SJCRH30 (cell line): ENCODE results near the gene DCAF10. TPM values are rescaled to one million over a fixed set of nuclear protein-coding genes. Genes with fewer than 3 reads are reported as not detected.
"Not testable (repeated sequence)": the region's sequence is repeated elsewhere in the genome, so short reads cannot be mapped to it uniquely, and the experiment has no call there.

Experiments used
- DNase-seq, 2 experiments: peaks; one replicate each; pipeline ENCODE4 v3.0.0-alpha.2; 2015 to 2020
- H3K27ac ChIP-seq: fragments of 250-450 bp; sonication (Bioruptor Pico); 2 replicates; pipeline ENCODE4 v1.5.1; 2020; ENCODE audit warnings: mild to moderate bottlenecking, moderate library complexity
- H3K27me3 ChIP-seq: fragments of 250-450 bp; sonication (Bioruptor Pico); 2 replicates; pipeline ENCODE4 v1.5.1; 2020; ENCODE audit warnings: mild to moderate bottlenecking, moderate library complexity
- H3K36me3 ChIP-seq: fragments of 250-450 bp; sonication (Bioruptor Pico); 2 replicates; pipeline ENCODE4 v1.5.1; 2020; ENCODE audit warnings: mild to moderate bottlenecking, moderate library complexity
- H3K4me1 ChIP-seq: fragments of 250-450 bp; sonication (Bioruptor Pico); 2 replicates; pipeline ENCODE4 v1.5.1; 2020; ENCODE audit warnings: mild to moderate bottlenecking, moderate library complexity
- H3K4me3 ChIP-seq: fragments of 250-450 bp; sonication (Bioruptor Pico); 2 replicates; pipeline ENCODE4 v1.5.1; 2020; ENCODE audit warnings: mild to moderate bottlenecking, moderate library complexity
- H3K9me3 ChIP-seq: fragments of 250-450 bp; sonication (Bioruptor Pico); replicated peaks from 2 replicates; pipeline ENCODE4 v1.5.1; 2020; ENCODE audit warnings: mild to moderate bottlenecking, moderate library complexity
- total RNA-seq: library from RNA; depleted of rRNA; stranded (reverse); fragments of >200 nt; shearing (Covaris generic); gene quantifications from 2 replicates; pipeline ENCODE4 v1.2.3, GENCODE V29; 2014

DCAF10 gene
- total RNA-seq, 1 experiment from 2014 or later: 15.7 TPM

GRCh38 chr9:37776328-37776727 is 24.3 kb upstream of the DCAF10 start:
- no peak for DNase-seq
- Histone ChIP-seq H3K36me3 (peaks cover 30% of the 10 kb centered on the region), H3K27ac (no peak overlapping the region), H3K4me1 (no peaks in the 10 kb centered on the region), H3K27me3 (no peaks in the 10 kb centered on the region), H3K9me3 (no peaks in the 10 kb centered on the region), H3K4me3 (no peak overlapping the region)

DNA sequence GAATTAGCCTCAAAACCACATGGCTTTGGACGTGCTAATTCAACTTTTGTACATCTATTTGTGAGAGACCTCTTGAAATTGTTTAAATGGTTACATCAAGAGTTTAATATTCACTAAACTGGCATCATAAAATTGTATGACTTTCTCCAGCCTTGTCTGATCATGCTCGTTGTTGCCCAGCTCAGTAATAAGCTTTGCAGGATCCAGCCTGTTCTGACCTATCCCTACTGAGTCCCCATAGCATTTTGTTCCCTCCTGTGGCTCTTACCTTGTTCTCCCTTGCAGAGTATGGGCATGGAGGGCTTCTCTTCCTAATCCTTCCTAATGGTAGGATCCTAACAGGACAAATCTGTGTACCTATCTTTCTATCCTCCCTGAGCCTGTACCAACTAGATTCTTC is 22.1 kb upstream of the DCAF10 start:
- Histone ChIP-seq H3K36me3 (peaks cover 47% of the 10 kb centered on the region), H3K4me3 (no peak overlapping the region), H3K4me1 (peaks cover 3% of the 10 kb centered on the region; the same call in 1 of the 2 replicates), H3K9me3 (no peaks in the 10 kb centered on the region), H3K27me3 (no peaks in the 10 kb centered on the region), H3K27ac (no peak overlapping the region)
- no peak for DNase-seq

DNA sequence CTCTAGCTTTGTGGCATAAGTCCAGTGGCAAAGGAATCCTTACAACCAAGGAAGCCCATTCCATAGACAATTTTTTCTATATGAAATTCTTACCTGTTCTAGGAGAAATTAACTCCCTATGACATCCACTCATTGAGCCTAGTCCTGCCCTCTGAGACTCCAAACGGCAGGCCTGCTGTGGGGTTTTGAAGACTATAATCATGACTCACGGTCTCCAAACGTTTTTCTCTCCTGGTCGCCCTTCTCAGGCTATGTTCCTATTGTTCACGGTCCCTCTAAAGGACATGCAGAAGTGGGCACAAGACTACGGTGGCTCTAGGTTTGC is 16.3 kb upstream of the DCAF10 start:
- Histone ChIP-seq H3K36me3 (peaks cover 37% of the 10 kb centered on the region), H3K9me3 (no peaks in the 10 kb centered on the region), H3K4me1 (peaks cover 12% of the 10 kb centered on the region), H3K27me3 (no peaks in the 10 kb centered on the region), H3K4me3 (peak overlapping the region; percentile 77), H3K27ac (peak overlapping the region; percentile 53)
- DNase-seq: no peak

- H3K4me3 ChIP-seq: peak within 1 kb of the TSS; percentile 77
- no peaks in the 10 kb centered on the region for H3K27me3 ChIP-seq
- peak within 1 kb of the TSS; percentile 53 for H3K27ac ChIP-seq
- peaks cover 33% of the 10 kb centered on the region for H3K36me3 ChIP-seq
- H3K4me1 ChIP-seq: peaks cover 12% of the 10 kb centered on the region
- H3K9me3 ChIP-seq: no peaks in the 10 kb centered on the region
- DNase-seq: peak; percentile 91 to 93
Observed at GRCh38 chr9:37784616-37785483, 15.7 kb upstream of the DCAF10 start, which contains the start of gene EXOSC3. Gene EXOSC3 (minus strand): TSS chr9:37785064. CDS start chr9:37785044, 20 bp downstream.

GRCh38 chr9:37787059-37787458 is 13.5 kb upstream of the DCAF10 start:
- no peaks in the 10 kb centered on the region for H3K27me3 ChIP-seq
- H3K4me1 ChIP-seq: peaks cover 12% of the 10 kb centered on the region
- H3K4me3 ChIP-seq: no peak overlapping the region
- no peaks in the 10 kb centered on the region for H3K9me3 ChIP-seq
- no peak overlapping the region for H3K27ac ChIP-seq
- no peak for DNase-seq
- peaks cover 16% of the 10 kb centered on the region for H3K36me3 ChIP-seq

- Histone ChIP-seq H3K9me3 (no peaks in the 10 kb centered on the region), H3K27ac (no peak overlapping the region), H3K27me3 (no peaks in the 10 kb centered on the region), H3K36me3 (peaks cover 5% of the 10 kb centered on the region), H3K4me3 (no peak overlapping the region), H3K4me1 (peaks cover 11% of the 10 kb centered on the region)
- no peak for DNase-seq
Observed at GRCh38 chr9:37788332-37788731, 12.3 kb upstream of the DCAF10 start.

- DNase-seq: no peak
- Histone ChIP-seq H3K4me3 (no peak overlapping the region), H3K27me3 (no peaks in the 10 kb centered on the region)
Observed at GRCh38 chr9:37790096-37790495, 10.5 kb upstream of the DCAF10 start.

GRCh38 chr9:37792122-37792521 is 8.5 kb upstream of the DCAF10 start:
- no peak for DNase-seq
- Histone ChIP-seq H3K4me3 (no peak overlapping the region), H3K27ac (no peak overlapping the region), H3K36me3 (no peaks in the 10 kb centered on the region), H3K4me1 (no peaks in the 10 kb centered on the region), H3K9me3 (no peaks in the 10 kb centered on the region), H3K27me3 (no peaks in the 10 kb centered on the region)

More at GRCh38 chr9:37790096-37790495, 10.5 kb upstream of the DCAF10 start:
- Histone ChIP-seq H3K36me3 (no peaks in the 10 kb centered on the region), H3K9me3 (no peaks in the 10 kb centered on the region), H3K4me1 (peaks cover 3% of the 10 kb centered on the region; the same call in 1 of the 2 replicates), H3K27ac (no peak overlapping the region)

- H3K4me3 ChIP-seq: no peak overlapping the region
- H3K9me3 ChIP-seq: no peaks in the 10 kb centered on the region
- peaks cover 3% of the 10 kb centered on the region; the same call in 1 of the 2 replicates for H3K4me1 ChIP-seq
- no peak overlapping the region for H3K27ac ChIP-seq
- no peaks in the 10 kb centered on the region for H3K36me3 ChIP-seq
- no peaks in the 10 kb centered on the region for H3K27me3 ChIP-seq
- DNase-seq: no peak
Observed at GRCh38 chr9:37796232-37796631, 4.4 kb upstream of the DCAF10 start.

GRCh38 chr9:37798677-37799076 is 1.9 kb upstream of the DCAF10 start:
- H3K27me3 ChIP-seq: no peaks in the 10 kb centered on the region
- no peak for DNase-seq
- peaks cover 7% of the 10 kb centered on the region; the same call in 1 of the 2 replicates for H3K4me1 ChIP-seq
- no peak overlapping the region for H3K4me3 ChIP-seq
- no peaks in the 10 kb centered on the region for H3K9me3 ChIP-seq
- H3K27ac ChIP-seq: no peak overlapping the region
- peaks cover 2% of the 10 kb centered on the region for H3K36me3 ChIP-seq

- H3K9me3 ChIP-seq: no peaks in the 10 kb centered on the region
- H3K27ac ChIP-seq: peak overlapping the region; percentile 78
- H3K27me3 ChIP-seq: no peaks in the 10 kb centered on the region
- peak; percentile 32 to 43 for DNase-seq
- H3K4me1 ChIP-seq: peaks cover 7% of the 10 kb centered on the region; the same call in 1 of the 2 replicates
- H3K36me3 ChIP-seq: peaks cover 5% of the 10 kb centered on the region
- peak overlapping the region; percentile 97 for H3K4me3 ChIP-seq
Observed at GRCh38 chr9:37801287-37801850, 772 bp downstream of the DCAF10 start.

- H3K4me1 ChIP-seq: peaks cover 7% of the 10 kb centered on the region; the same call in 1 of the 2 replicates
- peaks cover 5% of the 10 kb centered on the region for H3K36me3 ChIP-seq
- H3K27ac ChIP-seq: no peak overlapping the region; the same call in 1 of the 2 replicates
- DNase-seq: peak in 1 of 2 experiments; percentile 9
- peak overlapping the region; percentile 97 for H3K4me3 ChIP-seq
- H3K27me3 ChIP-seq: no peaks in the 10 kb centered on the region
- no peaks in the 10 kb centered on the region for H3K9me3 ChIP-seq
Observed at GRCh38 chr9:37801959-37802711, 1.5 kb downstream of the DCAF10 start.

DNA sequence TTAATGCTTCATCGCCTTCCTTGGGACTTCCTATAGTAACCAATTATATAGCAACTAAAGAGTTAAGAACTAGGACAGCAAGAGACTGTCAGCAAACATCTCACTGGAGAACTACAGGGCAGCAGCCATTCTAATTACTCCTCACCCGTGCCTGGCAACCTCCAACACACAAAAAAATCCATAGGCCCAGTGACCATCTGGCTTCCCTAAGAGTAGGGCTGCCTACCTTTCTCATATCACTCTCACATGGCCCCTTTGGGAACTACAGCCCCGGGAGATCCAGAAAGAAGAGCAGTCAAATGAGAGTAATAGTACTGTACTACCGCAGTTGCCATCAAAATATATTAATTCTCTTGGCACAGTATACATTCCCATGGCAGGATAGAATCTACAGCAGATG is 5.7 kb downstream of the DCAF10 start:
- Histone ChIP-seq H3K9me3 (no peaks in the 10 kb centered on the region), H3K27ac (no peak overlapping the region), H3K36me3 (peaks cover 7% of the 10 kb centered on the region), H3K27me3 (no peaks in the 10 kb centered on the region), H3K4me3 (no peak overlapping the region), H3K4me1 (peaks cover 4% of the 10 kb centered on the region; the same call in 1 of the 2 replicates)
- DNase-seq: no peak

DNA sequence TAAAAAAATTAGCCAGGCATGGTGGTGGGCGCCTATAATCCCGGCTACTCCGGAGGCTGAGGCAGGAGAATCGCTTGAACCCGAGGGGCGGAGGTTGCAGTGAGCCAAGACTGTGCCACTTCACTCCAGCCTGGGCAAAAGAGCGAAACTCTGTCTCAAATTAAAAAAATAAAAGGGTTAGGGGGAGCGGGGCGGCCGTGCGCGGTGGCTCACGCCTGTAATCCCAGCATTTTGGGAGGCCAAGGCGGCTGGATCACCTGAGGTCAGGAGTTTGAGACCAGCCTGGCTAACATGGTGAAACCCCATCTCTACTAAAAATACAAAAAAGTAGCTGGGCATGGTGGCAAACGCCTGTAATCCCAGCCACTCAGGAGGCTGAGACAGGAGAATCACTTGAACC is 9.1 kb downstream of the DCAF10 start:
- H3K27ac ChIP-seq, H3K9me3 ChIP-seq, H3K36me3 ChIP-seq: not testable (repeated sequence)

More for the DNA sequence above, 9.1 kb downstream of the DCAF10 start:
- H3K4me1 ChIP-seq, DNase-seq, H3K4me3 ChIP-seq, H3K27me3 ChIP-seq: not testable (repeated sequence)
